IMR-90 (cell line): Measurements from ENCODE around the gene STAP1. TPM values are rescaled to one million over a fixed set of nuclear protein-coding genes. Genes with fewer than 3 reads are reported as not detected.

Experiments
- ATAC-seq: fragments of 200-7000 bp; cut with Tn5 transposase; 2 replicates; pipeline ENCODE4 v1.9.1; 2020; ENCODE audit warnings: low read depth, mild to moderate bottlenecking, moderate library complexity
- BruUV-seq: library from RNA; stranded (reverse); fragments of 400-500 nt; replicated peaks from 2 replicates; lab custom pipeline; 2021; lab: Mats Ljungman, UMichigan
- CTCF ChIA-PET: fragments of 300-600 bp; formaldehyde crosslinking; extraction: SDS; loops from one replicate; lab custom pipeline; 2021; ENCODE audit warnings: antibody characterized with exemption; lab: Yijun Ruan, JAX
- POLR2A ChIA-PET: fragments of 300-600 bp; sonication (Branson Sonifier 250); formaldehyde crosslinking; loops from one replicate; lab custom pipeline; 2022; ENCODE audit warnings: antibody characterized with exemption; ENCODE audit not compliant: unreplicated experiment; lab: Charles Lee
- DNase-seq: peaks from one replicate; pipeline ENCODE4 v3.0.0; 2013
- H2AFZ ChIP-seq: replicated peaks from 2 replicates; pipeline ENCODE3; 2013; ENCODE audit warnings: low read length, mild to moderate bottlenecking; ENCODE audit not compliant: poor library complexity
- H2AK5ac ChIP-seq: 2 replicates; pipeline ENCODE4 v1.6.1; 2013; ENCODE audit warnings: low read depth, low read length, inconsistent platforms
- H2AK9ac ChIP-seq: replicated peaks from 2 replicates; pipeline ENCODE3; 2013; ENCODE audit warnings: mild to moderate bottlenecking, low read depth, low read length, moderate library complexity; ENCODE audit not compliant: poor library complexity
- H2BK120ac ChIP-seq: 2 replicates; pipeline ENCODE4 v1.6.1; 2013; ENCODE audit warnings: low read depth, low read length, inconsistent platforms
- H2BK15ac ChIP-seq: 3 replicates; pipeline ENCODE4 v1.6.1; 2013; ENCODE audit warnings: low read depth, low read length, inconsistent platforms
- H2BK20ac ChIP-seq: 2 replicates; pipeline ENCODE4 v1.6.1; 2013; ENCODE audit warnings: low read depth, mild to moderate bottlenecking, inconsistent platforms, low read length, moderate library complexity
- H2BK5ac ChIP-seq: 2 replicates; pipeline ENCODE4 v1.6.1; 2013; ENCODE audit warnings: mild to moderate bottlenecking, low read depth, low read length, inconsistent platforms; ENCODE audit not compliant: poor library complexity, severe bottlenecking
- H3K14ac ChIP-seq: replicated peaks from 2 replicates; pipeline ENCODE4 v1.6.1; 2013; ENCODE audit warnings: low read depth, low read length, inconsistent platforms
- H3K18ac ChIP-seq: 2 replicates; pipeline ENCODE4 v1.6.1; 2013; ENCODE audit warnings: low read depth, low read length, control low read depth
- H3K23ac ChIP-seq: 2 replicates; pipeline ENCODE4 v1.6.1; 2013; ENCODE audit warnings: low read depth, low read length, inconsistent platforms
- H3K27ac ChIP-seq: 2 replicates; pipeline ENCODE4 v1.5.1; 2013; ENCODE audit warnings: mild to moderate bottlenecking, control low read depth, low read length; ENCODE audit not compliant: insufficient read depth
- H3K27me3 ChIP-seq: 2 replicates; pipeline ENCODE4 v1.6.1; 2013; ENCODE audit warnings: low read length; ENCODE audit not compliant: control insufficient read depth, insufficient read depth
- H3K36me3 ChIP-seq: 2 replicates; pipeline ENCODE4 v1.6.1; 2013; ENCODE audit warnings: low read length, mixed read lengths; ENCODE audit not compliant: control insufficient read depth, insufficient read depth
- H3K4ac ChIP-seq: 2 replicates; pipeline ENCODE4 v1.6.1; 2013; ENCODE audit warnings: low read depth, low read length, inconsistent platforms
- H3K4me1 ChIP-seq: 2 replicates; pipeline ENCODE4 v1.6.1; 2013; ENCODE audit warnings: low read length, mixed read lengths; ENCODE audit not compliant: control insufficient read depth, insufficient read depth
- H3K4me2 ChIP-seq: 2 replicates; pipeline ENCODE4 v1.6.1; 2013; ENCODE audit warnings: low read depth, mild to moderate bottlenecking, control low read depth, low read length, moderate library complexity
- H3K4me3 ChIP-seq: 2 replicates; pipeline ENCODE4 v1.5.1; 2013; ENCODE audit warnings: low read depth, mild to moderate bottlenecking, control low read depth, low read length, moderate library complexity; ENCODE audit not compliant: insufficient read depth
- H3K56ac ChIP-seq: 2 replicates; pipeline ENCODE4 v1.6.1; 2013; ENCODE audit warnings: low read length, inconsistent platforms; ENCODE audit not compliant: insufficient read depth; ENCODE audit errors: extremely low read depth
- H3K79me1 ChIP-seq, 2 experiments: 2 replicates each; pipeline ENCODE4 v1.6.1; 2013; ENCODE audit warnings: low read length in 2 of 2, inconsistent platforms in 1 of 2, low read depth in 1 of 2
- H3K9ac ChIP-seq: 2 replicates; pipeline ENCODE4 v1.6.1; 2013; ENCODE audit warnings: low read depth, low read length, control low read depth
- H3K9me1 ChIP-seq: 2 replicates; pipeline ENCODE4 v1.6.1; 2013; ENCODE audit warnings: low read length, inconsistent platforms; ENCODE audit not compliant: insufficient read depth
- H3K9me3 ChIP-seq: 2 replicates; pipeline ENCODE4 v1.6.1; 2013; ENCODE audit warnings: low read length; ENCODE audit not compliant: control insufficient read depth, insufficient read depth
- H4K20me1 ChIP-seq: 2 replicates; pipeline ENCODE4 v1.6.1; 2013; ENCODE audit warnings: low read length, inconsistent platforms; ENCODE audit not compliant: insufficient read depth
- H4K5ac ChIP-seq: 2 replicates; pipeline ENCODE4 v1.6.1; 2013; ENCODE audit warnings: mild to moderate bottlenecking, low read depth, low read length, control low read depth
- H4K8ac ChIP-seq, 2 experiments: 2 replicates each; pipeline ENCODE4 v1.6.1; 2013; ENCODE audit warnings: low read depth in 2 of 2, low read length in 2 of 2, control low read depth in 1 of 2, inconsistent platforms in 1 of 2
- H4K91ac ChIP-seq: 2 replicates; pipeline ENCODE4 v1.6.1; 2013; ENCODE audit warnings: low read depth, low read length, inconsistent platforms; ENCODE audit not compliant: insufficient read depth
- CHD1 ChIP-seq: IDR thresholded peaks from 2 replicates; pipeline ENCODE4 v1.6.1; 2012; ENCODE audit warnings: low read depth, low read length, improper control_type of control experiment
- CTCF ChIP-seq: conservative IDR thresholded peaks from 2 replicates; pipeline ENCODE4 v1.5.1; 2012; ENCODE audit warnings: mild to moderate bottlenecking, low read depth, low read length, improper control_type of control experiment
- ELK1 ChIP-seq: fragments of 150-350 bp; IDR thresholded peaks from 2 replicates; pipeline ENCODE4 v1.6.1; 2016; ENCODE audit warnings: low read depth, mild to moderate bottlenecking, low read length, moderate library complexity, borderline replicate concordance
- FOS ChIP-seq: fragments of 150-350 bp; IDR thresholded peaks from 2 replicates; pipeline ENCODE4 v1.6.1; 2016; ENCODE audit warnings: low read depth, low read length
- MAZ ChIP-seq: IDR thresholded peaks from 2 replicates; pipeline ENCODE4 v1.6.1; 2012; ENCODE audit warnings: low read depth, mild to moderate bottlenecking, low read length, improper control_type of control experiment, moderate library complexity, borderline replicate concordance
- NFE2L2 ChIP-seq: fragments of 150-350 bp; IDR thresholded peaks from 2 replicates; pipeline ENCODE4 v1.6.1; 2016; ENCODE audit warnings: low read depth, mild to moderate bottlenecking, low read length
- RAD21 ChIP-seq: IDR thresholded peaks from 2 replicates; pipeline ENCODE4 v1.6.1; 2012; ENCODE audit warnings: low read length, improper control_type of control experiment
- RCOR1 ChIP-seq: IDR thresholded peaks from 2 replicates; pipeline ENCODE4 v1.6.1; 2012; ENCODE audit warnings: mild to moderate bottlenecking, low read length, improper control_type of control experiment; ENCODE audit not compliant: insufficient replicate concordance
- RFX5 ChIP-seq: IDR thresholded peaks from 2 replicates; pipeline ENCODE4 v1.8.0; 2012; ENCODE audit warnings: low read depth, mild to moderate bottlenecking, low read length, moderate library complexity
- SMC3 ChIP-seq: fragments of 150-350 bp; IDR thresholded peaks from 2 replicates; pipeline ENCODE4 v1.6.1; 2016; ENCODE audit warnings: low read depth, mild to moderate bottlenecking, antibody characterized with exemption, low read length, moderate library complexity
- WGBS, 2 experiments: methylation state at CpG; one replicate each; pipeline versions ENCODE4 v1.1.5 to v1.1.7; 2013; ENCODE audit warnings: missing lambda C conversion rate in 2 of 2; ENCODE audit not compliant: insufficient read length in 1 of 2; ENCODE audit errors: extremely low coverage in 2 of 2; 5-methylcytosine and 5-hydroxymethylcytosine counted together
- dilution Hi-C: fragments of 300-500 bp; cut with HindIII; formaldehyde crosslinking; loops from one replicate; pipeline ENCODE4 v1.14.3; 2018; ENCODE audit warnings: low sequenced_read_pairs; ENCODE audit not compliant: unreplicated experiment
- in situ Hi-C: fragments of 300-500 bp; cut with MboI; formaldehyde crosslinking; loops from 3 replicates; pipeline ENCODE4 v1.14.3; 2019; ENCODE audit warnings: low sequenced_read_pairs, inconsistent platforms, mixed read lengths
- intact Hi-C: fragments of 100-400 bp; cut with micrococcal nuclease; formaldehyde crosslinking; loops from 2 replicates; pipeline ENCODE4 v1.10.0; 2022
- polyA plus RNA-seq, 3 experiments: library from polyadenylated mRNA; depleted of rRNA; stranded (reverse); fragments of >200 nt; gene quantifications; 2 replicates each; pipeline ENCODE4 v1.2.3, GENCODE V29; 2012; ENCODE audit warnings: low replicate concordance in 1 of 3
- total RNA-seq: library from RNA; depleted of rRNA; stranded (reverse); fragments of >200 nt; gene quantifications from 2 replicates; pipeline ENCODE4 v1.2.3, GENCODE V29; 2012

The STAP1 gene
- total and polyA plus RNA-seq, 2 of the 4 experiments (the other 2 are of a cell fraction), result not detected

GRCh38 chr4:67587156-67587555, 28.6 kb downstream of the STAP1 start:
- no peaks in the 10 kb centered on the region for H3K9me1 ChIP-seq
- H3K79me1 ChIP-seq, result no peaks in the 10 kb centered on the region
- no peaks in the 10 kb centered on the region for H3K4me1 ChIP-seq
- no peak overlapping the region for H4K8ac ChIP-seq
- H2AK9ac ChIP-seq, result no peak overlapping the region
- POLR2A ChIA-PET, result no interaction called here
- ATAC-seq (no peak), DNase-seq (no peak)
- H3K23ac ChIP-seq, result no peak overlapping the region
- dilution Hi-C loops, result no loop called here
- H3K9ac ChIP-seq, result no peak overlapping the region
- H2BK5ac ChIP-seq, result no peak overlapping the region
- no peak overlapping the region for H3K14ac ChIP-seq
- no peak overlapping the region for H2AFZ ChIP-seq
- H3K4me3 ChIP-seq, result no peak overlapping the region
- TF ChIP-seq MAZ, result no peak
- TF ChIP-seq RFX5, result no peak
- no peak for TF ChIP-seq CHD1
- TF ChIP-seq RCOR1, result no peak
- no peak for TF ChIP-seq SMC3
- no peak for TF ChIP-seq FOS
- TF ChIP-seq NFE2L2, result no peak
- no peak for TF ChIP-seq ELK1
- no peak for TF ChIP-seq CTCF
- TF ChIP-seq RAD21, result no peak
- no CpG with 5 or more reads among the region's 3 CpGs for WGBS, 2 experiments
- H3K56ac ChIP-seq, result no peak overlapping the region
- in situ Hi-C loops, result no loop called here
- H2BK20ac ChIP-seq, result no peak overlapping the region
- no peaks in the 10 kb centered on the region for H4K20me1 ChIP-seq
- H4K5ac ChIP-seq, result no peak overlapping the region
- H3K27me3 ChIP-seq, result no peaks in the 10 kb centered on the region
- no peak overlapping the region for H2BK120ac ChIP-seq
- no peak overlapping the region for H4K91ac ChIP-seq
- no peak overlapping the region for H3K18ac ChIP-seq
- H3K27ac ChIP-seq, result no peak overlapping the region
- H3K4me2 ChIP-seq, result no peak overlapping the region
- H3K36me3 ChIP-seq, result no peaks in the 10 kb centered on the region
- no peak overlapping the region for H2BK15ac ChIP-seq
- H3K9me3 ChIP-seq, result no peaks in the 10 kb centered on the region
- intact Hi-C loops, result no loop called here
- CTCF ChIA-PET, result no interaction called here
- H3K4ac ChIP-seq, result no peak overlapping the region
- no TSS peak for BruUV-seq
- H2AK5ac ChIP-seq, result no peak overlapping the region
